HL-60 (cell line): ENCODE results near the gene SLC25A21.

ENCODE experiments used
- GABPA ChIP-seq: IDR thresholded peaks from 2 replicates; pipeline ENCODE4 v1.6.1; 2012; ENCODE audit warnings: low read depth
- POLR2AphosphoS5 ChIP-seq: IDR thresholded peaks from 2 replicates; pipeline ENCODE4 v1.6.1; 2012; ENCODE audit warnings: low read depth
- SPI1 ChIP-seq: IDR thresholded peaks from 2 replicates; pipeline ENCODE4 v1.6.1; 2012; ENCODE audit warnings: low read depth, mild to moderate bottlenecking, borderline replicate concordance
- TF ChIP-seq, protein P1 (sequence below): IDR thresholded peaks from one replicate; pipeline ENCODE4 v1.5.1; 2011; ENCODE audit warnings: low read length, control low read depth, inconsistent platforms; ENCODE audit not compliant: insufficient read depth

- TF ChIP-seq, protein P1, sequence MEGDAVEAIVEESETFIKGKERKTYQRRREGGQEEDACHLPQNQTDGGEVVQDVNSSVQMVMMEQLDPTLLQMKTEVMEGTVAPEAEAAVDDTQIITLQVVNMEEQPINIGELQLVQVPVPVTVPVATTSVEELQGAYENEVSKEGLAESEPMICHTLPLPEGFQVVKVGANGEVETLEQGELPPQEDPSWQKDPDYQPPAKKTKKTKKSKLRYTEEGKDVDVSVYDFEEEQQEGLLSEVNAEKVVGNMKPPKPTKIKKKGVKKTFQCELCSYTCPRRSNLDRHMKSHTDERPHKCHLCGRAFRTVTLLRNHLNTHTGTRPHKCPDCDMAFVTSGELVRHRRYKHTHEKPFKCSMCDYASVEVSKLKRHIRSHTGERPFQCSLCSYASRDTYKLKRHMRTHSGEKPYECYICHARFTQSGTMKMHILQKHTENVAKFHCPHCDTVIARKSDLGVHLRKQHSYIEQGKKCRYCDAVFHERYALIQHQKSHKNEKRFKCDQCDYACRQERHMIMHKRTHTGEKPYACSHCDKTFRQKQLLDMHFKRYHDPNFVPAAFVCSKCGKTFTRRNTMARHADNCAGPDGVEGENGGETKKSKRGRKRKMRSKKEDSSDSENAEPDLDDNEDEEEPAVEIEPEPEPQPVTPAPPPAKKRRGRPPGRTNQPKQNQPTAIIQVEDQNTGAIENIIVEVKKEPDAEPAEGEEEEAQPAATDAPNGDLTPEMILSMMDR = no peak
- TF ChIP-seq POLR2AphosphoS5 = no peak
- no peak for TF ChIP-seq GABPA
- no peak for TF ChIP-seq SPI1
Observed at GRCh38 chr14:36863271-36863670, 309.1 kb downstream of the SLC25A21 start.
